A549 (cell line): ENCODE data around the gene HNRNPA3. TPM values are rescaled to one million over a fixed set of nuclear protein-coding genes. Genes with fewer than 3 reads are reported as not detected.
A peak's percentile ranks its signal among the peaks of the same experiment; 100 is the strongest.
"Not testable (repeated sequence)": the region's sequence is repeated elsewhere in the genome, so short reads cannot be mapped to it uniquely, and the experiment has no call there.

Source experiments
- ATAC-seq, 2 experiments: fragments of 200-7000 bp in 1 of 2; fragments of >200 bp in 1 of 2; cut with Nextera tagmentation in 1 of 2; cut with Tn5 transposase in 1 of 2; 3 replicates each; pipeline versions ENCODE4 v1.8.0 to v1.9.1; 2018 to 2020; ENCODE audit warnings: mild to moderate bottlenecking in 1 of 2, moderate library complexity in 1 of 2
- CTCF ChIA-PET: fragments of 300-600 bp; sonication (Branson Sonifier 250); formaldehyde crosslinking; extraction: SDS; loops from one replicate; lab custom pipeline; 2021; ENCODE audit warnings: antibody characterized with exemption, inconsistent platforms; lab: Yijun Ruan, JAX
- POLR2A ChIA-PET: fragments of 350-600 bp; formaldehyde crosslinking; extraction: SDS; loops from one replicate; lab custom pipeline; 2021; ENCODE audit warnings: antibody characterized with exemption, inconsistent platforms; lab: Yijun Ruan, JAX
- DNase-seq, 2 experiments: peaks; one replicate each; pipeline versions ENCODE4 v3.0.0 to v3.0.0-alpha.2; 2011 to 2016; ENCODE audit warnings: low read depth in 1 of 2, low spot score in 1 of 2
- FAIRE-seq: peaks from 2 replicates; lab custom pipeline; 2011; peaks lifted over from hg19 to GRCh38; lab: Jason Lieb, UNC
- H3K27ac ChIP-seq, 2 experiments: fragments of >200 bp; sonication (Bioruptor Twin); formaldehyde crosslinking; 3 replicates each; pipeline ENCODE4 v1.5.1; 2016 to 2017
- H3K4me1 ChIP-seq: fragments of >200 bp; sonication (Bioruptor Twin); formaldehyde crosslinking; 3 replicates; pipeline ENCODE4 v1.6.1; 2016
- H3K4me2 ChIP-seq: fragments of >200 bp; sonication (Bioruptor Twin); formaldehyde crosslinking; 3 replicates; pipeline ENCODE4 v1.6.1; 2016
- H3K4me3 ChIP-seq: fragments of >200 bp; sonication (Bioruptor Twin); formaldehyde crosslinking; 3 replicates; pipeline ENCODE4 v1.5.1; 2016
- H3K9me3 ChIP-seq: fragments of >200 bp; sonication (Bioruptor Twin); formaldehyde crosslinking; 3 replicates; pipeline ENCODE4 v1.6.1; 2016
- ATOH8 ChIP-seq: fragments of 250-450 bp; sonication (Bioruptor Pico); IDR thresholded peaks from 2 replicates; pipeline ENCODE4 v1.5.0; 2020; ENCODE audit warnings: low read depth, mild to moderate bottlenecking, moderate library complexity
- CEBPB ChIP-seq, 2 experiments: fragments of >200 bp in 1 of 2; sonication (Bioruptor Twin) in 1 of 2; formaldehyde crosslinking in 1 of 2; IDR thresholded peaks; 2 replicates each; pipeline ENCODE4 v1.6.1; 2012 to 2016
- CHD4 ChIP-seq: fragments of 200-600 bp; sonication (generic); IDR thresholded peaks from 2 replicates; pipeline ENCODE4 v1.6.1; 2016; ENCODE audit warnings: antibody characterized with exemption, mild to moderate bottlenecking, borderline replicate concordance
- EP300 ChIP-seq, 2 experiments: fragments of >200 bp; sonication (Bioruptor Twin); formaldehyde crosslinking; IDR thresholded peaks; 2 replicates in 1 of 2; 3 replicates in 1 of 2; pipeline ENCODE4 v1.6.1; 2016 to 2017
- HES2 ChIP-seq: fragments of >200 bp; sonication (Bioruptor Twin); formaldehyde crosslinking; IDR thresholded peaks from 2 replicates; pipeline ENCODE4 v1.6.1; 2016
- HEYL ChIP-seq: fragments of 250-450 bp; sonication (Bioruptor Pico); IDR thresholded peaks from 2 replicates; pipeline ENCODE4 v1.8.0; 2021; ENCODE audit warnings: mild to moderate bottlenecking, moderate library complexity
- HOXA7 ChIP-seq: fragments of 250-450 bp; sonication (Bioruptor Pico); IDR thresholded peaks from 2 replicates; pipeline ENCODE4 v1.5.0; 2020; ENCODE audit warnings: mild to moderate bottlenecking, moderate library complexity
- HOXB5 ChIP-seq: fragments of 250-450 bp; sonication (Bioruptor Pico); IDR thresholded peaks from 2 replicates; pipeline ENCODE4 v1.5.0; 2020; ENCODE audit warnings: mild to moderate bottlenecking, moderate library complexity
- NR3C1 ChIP-seq: fragments of >200 bp; sonication (Bioruptor Twin); formaldehyde crosslinking; IDR thresholded peaks from 3 replicates; pipeline ENCODE4 v1.6.1; 2017
- POLR2AphosphoS2 ChIP-seq: conservative IDR thresholded peaks from 2 replicates; pipeline ENCODE4 v1.6.1; 2012; ENCODE audit warnings: low read length, improper control_type of control experiment, inconsistent platforms
- RARB ChIP-seq: fragments of 250-450 bp; sonication (Bioruptor Pico); IDR thresholded peaks from 2 replicates; pipeline ENCODE4 v1.8.0; 2021; ENCODE audit warnings: mild to moderate bottlenecking, moderate library complexity
- REST ChIP-seq: fragments of 200-600 bp; sonication (generic); IDR thresholded peaks from 2 replicates; pipeline ENCODE4 v1.6.1; 2016; ENCODE audit warnings: antibody characterized with exemption, mild to moderate bottlenecking, moderate library complexity
- RFX5 ChIP-seq: fragments of 450-650 bp; IDR thresholded peaks from 2 replicates; pipeline ENCODE4 v1.7.1; 2014; ENCODE audit warnings: antibody characterized with exemption, mild to moderate bottlenecking, moderate library complexity
- TFCP2L1 ChIP-seq: fragments of 250-450 bp; sonication (Bioruptor Pico); IDR thresholded peaks from 2 replicates; pipeline ENCODE4 v1.5.0; 2021; ENCODE audit warnings: mild to moderate bottlenecking
- TP53 ChIP-seq: fragments of 250-450 bp; sonication (Bioruptor Pico); IDR thresholded peaks from 2 replicates; pipeline ENCODE4 v1.5.0; 2021; ENCODE audit warnings: mild to moderate bottlenecking, moderate library complexity
- WGBS: methylation state at CpG from one replicate; pipeline ENCODE4 v1.1.6; 2017; ENCODE audit errors: missing lambda C conversion rate; 5-methylcytosine and 5-hydroxymethylcytosine counted together
- polyA plus RNA-seq, 4 experiments: library from polyadenylated mRNA; depleted of rRNA in 3 of 4; stranded (reverse); fragments of >200 nt; fragmentation: RNase III in 1 of 4; extraction: RNeasy Plus Mini Kit Qiagen cat#74134 plus additional on column Dnase treatment in 1 of 4; gene quantifications; 2 replicates in 3 of 4; 3 replicates in 1 of 4; pipeline ENCODE4 v1.2.3, GENCODE V29; 2011 to 2017
- TF ChIP-seq, protein P1 (sequence below): IDR thresholded peaks from 2 replicates; pipeline ENCODE4 v1.6.1; 2012

Gene HNRNPA3
- polyA plus RNA-seq, 2 of the 4 experiments (the other 2 are of a cell fraction) = 357 to 755 TPM

DNA sequence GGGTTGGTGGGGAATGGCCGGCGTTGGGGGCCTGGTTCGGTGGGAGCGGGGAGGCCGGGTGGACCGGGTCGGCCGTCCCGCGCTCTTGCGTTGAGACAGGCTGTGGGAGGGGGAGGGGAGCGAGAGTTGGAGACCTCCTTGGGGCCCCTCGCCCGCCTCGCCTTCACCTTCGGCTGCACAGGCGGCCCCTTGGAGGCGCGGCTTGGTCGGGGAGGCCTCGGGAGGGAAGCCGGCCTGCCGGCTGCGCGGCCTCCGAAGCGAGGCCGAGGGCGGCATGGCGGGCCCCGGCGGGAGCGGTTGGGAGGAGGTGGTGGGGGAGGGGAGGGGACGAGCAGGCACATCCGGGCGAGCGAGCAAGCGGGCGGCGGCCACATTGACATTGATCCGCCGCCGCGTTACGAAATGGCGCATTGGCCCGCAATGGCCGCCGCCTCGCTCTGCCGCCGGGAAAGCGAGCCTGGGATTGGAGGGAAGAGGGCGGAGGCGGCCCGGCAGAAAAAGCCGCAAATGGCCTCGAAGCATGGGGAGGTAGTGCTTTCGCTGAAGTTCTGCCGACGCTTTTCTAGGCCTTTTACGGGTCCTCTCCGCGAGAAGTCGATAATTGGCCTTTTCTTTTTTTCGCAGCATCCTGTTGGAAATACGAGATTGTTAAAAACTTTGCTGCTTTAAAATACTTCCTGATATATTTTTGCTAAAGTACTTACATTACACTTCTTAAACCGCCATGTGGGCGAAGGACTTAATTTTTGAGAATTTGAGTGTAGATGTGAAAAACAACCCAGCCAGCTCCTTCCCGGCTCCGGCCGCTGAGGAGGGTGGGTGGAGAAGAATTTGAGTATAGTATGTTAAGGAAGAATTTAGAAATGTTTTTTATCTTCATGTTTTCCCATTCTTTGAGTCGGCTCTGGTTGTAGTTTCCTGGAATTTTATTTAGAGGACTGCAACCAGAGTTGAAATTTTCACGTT, 580 bp downstream of the HNRNPA3 start (continued):
- TF ChIP-seq ATOH8 (peak; percentile 8; the same call in 1 of the 2 replicates), HES2 (no peak), HOXB5 (peak; percentile 46; the same call in 1 of the 2 replicates), HEYL (CRISPR knock-in tag) (no peak), CEBPB (IDR thresholded peaks at IDR 0.05) (peak; percentile 62 to 83), TFCP2L1 (peak; percentile 90; the same call in 1 of the 2 replicates), EP300 (IDR thresholded peaks at IDR 0.05) (0 out of 5 replicates have a peak, but pooled peaks of 1 of the 2 experiments have one; percentile 22), POLR2AphosphoS2 (no peak; the same call in 1 of the 2 replicates)
- TF ChIP-seq, protein P1, sequence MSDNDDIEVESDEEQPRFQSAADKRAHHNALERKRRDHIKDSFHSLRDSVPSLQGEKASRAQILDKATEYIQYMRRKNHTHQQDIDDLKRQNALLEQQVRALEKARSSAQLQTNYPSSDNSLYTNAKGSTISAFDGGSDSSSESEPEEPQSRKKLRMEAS = peak; percentile 86

- Histone ChIP-seq H3K4me3 (no peak overlapping the region), H3K27ac (no peak overlapping the region), H3K4me2 (peak overlapping the region; percentile 13; the same call in 1 of the 3 replicates), H3K4me1 (peaks cover 46% of the 10 kb centered on the region; the same call in 2 of the 3 replicates), H3K9me3 (no peaks in the 10 kb centered on the region)
- ChIA-PET POLR2A (no interaction called here), CTCF (interaction anchor here (1.4 kb wide), 1 partner anchor 9 kb away, joined by 3 read pairs; no protein-coding TSS in a partner anchor)
- no peak for DNase-seq
- TF ChIP-seq CHD4 (no peak), REST (no peak), HOXA7 (CRISPR knock-in tag) (peak; percentile 74; the same call in 1 of the 2 replicates), NR3C1 (no peak), RARB (peak; percentile 39; the same call in 1 of the 2 replicates), RFX5 (no peak), POLR2AphosphoS2 (no peak), TP53 (0 out of 2 replicates have a peak, but pooled peaks have one; percentile 46)
- 91% methylated on average over 5 of the region's 5 CpGs for WGBS
- no peak for FAIRE-seq
- no peak for ATAC-seq
Measured at GRCh38 chr2:177217247-177217843, 4.8 kb downstream of the HNRNPA3 start.

- FAIRE-seq, ATAC-seq, CTCF ChIA-PET, H3K4me2 ChIP-seq, H3K27ac ChIP-seq, H3K9me3 ChIP-seq, POLR2A ChIA-PET, H3K4me3 ChIP-seq, DNase-seq: not testable (repeated sequence)
- WGBS = 98% methylated on average over 2 of the region's 2 CpGs
- H3K4me1 ChIP-seq = peaks cover 43% of the 10 kb centered on the region; the same call in 2 of the 3 replicates
Measured at GRCh38 chr2:177219787-177220186, 7.2 kb downstream of the HNRNPA3 start.
